Left lung (tissue), 10 donors: ENCODE results near the gene NOVA1. TPM values are rescaled to one million over a fixed set of nuclear protein-coding genes. Genes with fewer than 3 reads are reported as not detected.

Source experiments
- ATAC-seq: fragments of 200-7000 bp; cut with Tn5 transposase; one replicate; pipeline ENCODE4 v1.9.1; 2020; ENCODE audit warnings: moderate library complexity
- DNase-seq, 4 donors: peaks; one replicate each; pipeline ENCODE4 v3.0.0-alpha.2; 2013 to 2020
- H3K27ac ChIP-seq, 2 donors: fragments of 200-600 bp; sonication (generic) in 1 of 2; one replicate each; pipeline versions ENCODE4 v1.5.0 to v1.8.0; 2020 to 2021
- H3K27me3 ChIP-seq, 2 donors: fragments of 200-600 bp; sonication (generic) in 1 of 2; one replicate each; pipeline versions ENCODE4 v1.5.0 to v1.8.0; 2020 to 2021
- H3K36me3 ChIP-seq, 2 donors: fragments of 200-600 bp; sonication (generic) in 1 of 2; one replicate each; pipeline versions ENCODE4 v1.5.0 to v1.8.0; 2020 to 2021
- H3K4me1 ChIP-seq, 2 donors: fragments of 200-600 bp; one replicate each; pipeline ENCODE4 v1.8.0; 2021
- H3K4me3 ChIP-seq, 2 donors: fragments of 200-600 bp; sonication (generic) in 1 of 2; one replicate each; pipeline versions ENCODE4 v1.5.0 to v1.8.0; 2020 to 2021; ENCODE audit warnings: mild to moderate bottlenecking in 1 of 2
- H3K9me3 ChIP-seq, 2 donors: fragments of 200-600 bp; sonication (generic) in 1 of 2; one replicate each; pipeline versions ENCODE4 v1.5.0 to v1.8.0; 2020 to 2021
- intact Hi-C, 2 donors: fragments of 100-400 bp; cut with DNase I; formaldehyde crosslinking; loops; one replicate each; pipeline versions ENCODE4 v1.11.2 to v1.14.2; 2022
- polyA plus RNA-seq, 6 donors: library from polyadenylated mRNA; unstranded; fragments of 120-200 nt; gene quantifications; one replicate each; pipeline ENCODE4 v1.2.1, GENCODE V29; 2013; ENCODE audit not compliant: insufficient read length in 6 of 6
- total RNA-seq, 2 donors: library from RNA; stranded (reverse); fragmentation: NEBNext Ultra II Directional; extraction: Animal tissue kit (Norgen Biotek cat#: 25700); gene quantifications; one replicate each; pipeline ENCODE4 v1.2.1, GENCODE V29; 2021
- TF ChIP-seq, protein P1 (sequence below), 2 donors: fragments of 200-600 bp; sonication (generic) in 1 of 2; IDR thresholded peaks; one replicate each; pipeline versions ENCODE4 v1.5.0 to v1.8.0; 2021; ENCODE audit warnings: antibody characterized with exemption in 2 of 2
- donor health status: DM: no; HTN: yes; CAD: no.
- donor health status: DM: no; HTN: no; CAD: no.

The NOVA1 gene
- total and polyA plus RNA-seq, 8 donors: 1.5 to 21.8 (median 16.0) TPM

GRCh38 chr14:26594756-26595545 is 2.9 kb downstream of the NOVA1 start:
- ATAC-seq (no peak), DNase-seq (no peak)
- H3K27me3 ChIP-seq: peaks cover 5 to 53% of the 10 kb centered on the region in 2 donors
- H3K4me1 ChIP-seq: no peaks in the 10 kb centered on the region
- TF ChIP-seq, protein P1, sequence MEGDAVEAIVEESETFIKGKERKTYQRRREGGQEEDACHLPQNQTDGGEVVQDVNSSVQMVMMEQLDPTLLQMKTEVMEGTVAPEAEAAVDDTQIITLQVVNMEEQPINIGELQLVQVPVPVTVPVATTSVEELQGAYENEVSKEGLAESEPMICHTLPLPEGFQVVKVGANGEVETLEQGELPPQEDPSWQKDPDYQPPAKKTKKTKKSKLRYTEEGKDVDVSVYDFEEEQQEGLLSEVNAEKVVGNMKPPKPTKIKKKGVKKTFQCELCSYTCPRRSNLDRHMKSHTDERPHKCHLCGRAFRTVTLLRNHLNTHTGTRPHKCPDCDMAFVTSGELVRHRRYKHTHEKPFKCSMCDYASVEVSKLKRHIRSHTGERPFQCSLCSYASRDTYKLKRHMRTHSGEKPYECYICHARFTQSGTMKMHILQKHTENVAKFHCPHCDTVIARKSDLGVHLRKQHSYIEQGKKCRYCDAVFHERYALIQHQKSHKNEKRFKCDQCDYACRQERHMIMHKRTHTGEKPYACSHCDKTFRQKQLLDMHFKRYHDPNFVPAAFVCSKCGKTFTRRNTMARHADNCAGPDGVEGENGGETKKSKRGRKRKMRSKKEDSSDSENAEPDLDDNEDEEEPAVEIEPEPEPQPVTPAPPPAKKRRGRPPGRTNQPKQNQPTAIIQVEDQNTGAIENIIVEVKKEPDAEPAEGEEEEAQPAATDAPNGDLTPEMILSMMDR (IDR thresholded peaks at IDR 0.05): no peak
- intact Hi-C loops: no loop called here
- H3K4me3 ChIP-seq: no peak overlapping the region
- H3K36me3 ChIP-seq: no peaks in the 10 kb centered on the region
- no peaks in the 10 kb centered on the region for H3K9me3 ChIP-seq
- H3K27ac ChIP-seq: no peak overlapping the region

DNA sequence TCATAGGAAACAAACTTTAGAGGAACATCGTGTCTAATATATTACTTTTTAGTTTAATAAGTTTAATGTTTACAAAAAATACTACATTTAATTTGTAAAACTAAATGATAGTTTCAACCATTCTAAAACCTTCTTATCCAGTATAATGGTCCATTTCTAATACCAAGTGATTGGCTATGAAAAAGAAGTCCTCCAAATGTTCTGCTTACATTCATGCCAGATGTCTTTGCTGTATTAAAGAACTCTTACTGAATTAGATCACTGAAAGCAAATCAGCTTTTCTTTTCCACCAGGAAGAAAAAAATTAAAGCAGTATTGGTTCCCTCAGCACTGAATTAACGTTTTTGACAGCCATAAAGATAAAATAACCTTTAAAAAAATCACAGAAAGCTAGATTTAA is 3.7 kb downstream of the NOVA1 start:
- Histone ChIP-seq H3K4me3 (no peak overlapping the region), H3K9me3 (no peaks in the 10 kb centered on the region), H3K27me3 (peaks cover 5 to 45% of the 10 kb centered on the region in 2 donors), H3K36me3 (no peaks in the 10 kb centered on the region), H3K27ac (no peak overlapping the region), H3K4me1 (no peaks in the 10 kb centered on the region)
- DNase-seq: no peak
- intact Hi-C loops: no loop called here
- TF ChIP-seq, protein P1 (IDR thresholded peaks at IDR 0.05): no peak
- no peak for ATAC-seq

- ATAC-seq (no peak), DNase-seq (no peak)
- Histone ChIP-seq H3K27ac (no peak overlapping the region), H3K27me3 (peaks cover 5 to 37% of the 10 kb centered on the region in 2 donors), H3K36me3 (no peaks in the 10 kb centered on the region), H3K4me1 (no peaks in the 10 kb centered on the region), H3K4me3 (no peak overlapping the region), H3K9me3 (no peaks in the 10 kb centered on the region)
- TF ChIP-seq, protein P1 (IDR thresholded peaks at IDR 0.05): no peak
- intact Hi-C loops: no loop called here
Measured at GRCh38 chr14:26593357-26593756, 4.5 kb downstream of the NOVA1 start.

DNA sequence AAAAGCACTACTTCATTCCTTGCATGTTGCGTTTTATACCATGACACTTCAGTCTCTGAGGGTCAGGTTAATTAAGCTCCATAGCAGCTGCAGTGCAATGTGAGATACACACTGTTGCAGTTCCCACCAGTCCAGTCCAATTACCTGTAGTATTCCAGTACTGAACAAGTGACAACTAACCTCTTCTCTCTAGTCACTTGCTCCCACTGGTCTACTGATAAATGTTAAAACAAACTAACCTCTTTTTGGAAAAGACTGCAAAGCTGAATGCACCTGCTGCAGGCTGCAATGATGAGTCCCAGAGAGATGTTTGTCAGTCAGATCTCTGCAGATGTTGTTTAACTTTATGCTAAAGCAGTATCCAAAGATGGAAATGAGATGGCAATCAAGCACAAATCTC is 7.9 kb downstream of the NOVA1 start:
- intact Hi-C loops: no loop called here
- DNase-seq (no peak), ATAC-seq (no peak)
- Histone ChIP-seq H3K4me3 (no peak overlapping the region), H3K36me3 (no peaks in the 10 kb centered on the region), H3K4me1 (no peaks in the 10 kb centered on the region), H3K27me3 (peaks cover 0 to 5% of the 10 kb centered on the region in 2 donors), H3K27ac (no peak overlapping the region), H3K9me3 (no peaks in the 10 kb centered on the region)
- TF ChIP-seq, protein P1 (IDR thresholded peaks at IDR 0.05): no peak

- no peaks in the 10 kb centered on the region for H3K36me3 ChIP-seq
- H3K9me3 ChIP-seq: no peaks in the 10 kb centered on the region
- H3K4me1 ChIP-seq: no peaks in the 10 kb centered on the region
- no peak for ATAC-seq
- intact Hi-C loops: no loop called here
- no peak overlapping the region for H3K27ac ChIP-seq
- H3K4me3 ChIP-seq: no peak overlapping the region
- DNase-seq: no peak
- TF ChIP-seq, protein P1 (IDR thresholded peaks at IDR 0.05): no peak
- H3K27me3 ChIP-seq: no peaks in the 10 kb centered on the region
Measured at GRCh38 chr14:26577711-26578110, 20.1 kb downstream of the NOVA1 start.
